Stimulated activated naive CD4-positive, alpha-beta T cell (primary cell): ENCODE data around the gene LNPEP.
"Not testable (repeated sequence)": the region's sequence is repeated elsewhere in the genome, so short reads cannot be mapped to it uniquely, and the experiment has no call there.

Experiments used
- DNase-seq, 6 experiments: peaks; one replicate each; lab custom pipeline; 2025; lab: John Stamatoyannopoulos, UW

The LNPEP gene

GRCh38 chr5:97062046-97062445 is 126.2 kb downstream of the LNPEP start:
- DNase-seq: no peak

- no peak for DNase-seq
These were observed 127.4 kb downstream of the LNPEP start for GRCh38 chr5:97063251-97063650.

- no peak for DNase-seq
These were observed 129.6 kb downstream of the LNPEP start for GRCh38 chr5:97065475-97065874.

DNA sequence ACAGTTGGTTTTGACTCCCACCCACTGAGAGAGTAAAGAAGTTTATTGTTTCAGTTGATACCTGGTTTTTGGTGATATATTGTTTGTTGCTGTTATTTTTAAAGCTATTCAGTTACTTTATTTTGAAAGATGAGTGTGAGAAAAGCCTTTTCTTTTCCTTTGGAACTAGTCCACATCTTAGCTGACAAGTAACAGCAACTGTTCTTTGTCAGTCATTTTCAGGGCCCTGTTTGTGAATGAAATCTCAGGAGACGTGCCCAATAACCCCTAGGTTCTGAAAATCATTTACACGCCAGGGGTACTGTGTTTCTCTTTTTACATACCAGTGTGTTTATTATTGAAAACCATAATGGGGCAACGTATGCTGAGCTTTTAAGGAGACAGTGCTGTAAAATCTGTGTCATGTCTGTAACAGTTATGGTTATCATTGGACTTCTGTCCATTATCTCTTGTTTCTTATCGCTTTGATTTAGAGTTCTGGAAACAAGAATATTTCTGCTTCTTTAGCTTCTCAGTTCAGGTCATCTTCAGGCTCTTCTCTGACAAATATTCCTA is 131.5 kb downstream of the LNPEP start:
- DNase-seq: no peak

GRCh38 chr5:97070234-97070633 is 134.4 kb downstream of the LNPEP start:
- no peak for DNase-seq

GRCh38 chr5:97071101-97071500 is 135.2 kb downstream of the LNPEP start:
- no peak for DNase-seq

DNA sequence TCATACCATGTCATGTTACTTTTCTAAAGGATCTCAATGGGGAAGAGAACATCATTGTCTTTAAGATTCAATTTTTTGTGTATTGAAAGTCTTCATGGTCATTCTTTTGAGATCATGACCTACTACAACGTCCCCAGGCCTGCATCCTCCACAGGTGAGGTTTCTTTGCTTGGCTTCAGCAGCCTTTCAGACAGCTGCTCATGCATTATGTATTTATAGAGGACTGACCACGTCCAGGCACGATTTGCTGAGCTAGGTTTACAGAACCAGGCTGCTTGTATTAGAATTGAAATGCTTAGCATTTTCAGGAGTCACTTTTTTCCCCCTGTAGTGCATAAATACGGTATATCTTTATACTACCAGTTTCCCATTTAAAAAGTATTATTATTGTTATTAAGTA is 136.1 kb downstream of the LNPEP start:
- no peak for DNase-seq

GRCh38 chr5:97072696-97073095 is 136.8 kb downstream of the LNPEP start:
- DNase-seq: no peak

DNA sequence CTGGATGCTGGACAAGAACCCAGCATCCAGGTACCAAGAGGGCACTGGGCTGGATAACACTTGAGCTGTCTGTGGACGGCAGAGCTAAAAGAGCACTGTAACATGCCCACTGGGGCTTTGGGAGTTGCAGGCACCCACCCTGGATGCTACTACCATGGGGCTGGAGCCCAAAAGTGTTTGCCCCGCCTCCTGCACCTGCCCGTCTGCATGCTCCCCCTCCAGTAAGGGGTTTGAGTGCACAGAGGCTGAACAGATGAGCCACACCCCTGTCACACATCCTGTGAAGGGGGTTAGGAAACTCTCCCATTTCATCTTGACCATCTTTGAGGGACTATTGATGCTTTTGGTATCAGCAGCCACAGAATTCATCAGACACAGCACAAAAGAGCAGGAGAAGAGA is 137.5 kb downstream of the LNPEP start:
- no peak for DNase-seq

DNA sequence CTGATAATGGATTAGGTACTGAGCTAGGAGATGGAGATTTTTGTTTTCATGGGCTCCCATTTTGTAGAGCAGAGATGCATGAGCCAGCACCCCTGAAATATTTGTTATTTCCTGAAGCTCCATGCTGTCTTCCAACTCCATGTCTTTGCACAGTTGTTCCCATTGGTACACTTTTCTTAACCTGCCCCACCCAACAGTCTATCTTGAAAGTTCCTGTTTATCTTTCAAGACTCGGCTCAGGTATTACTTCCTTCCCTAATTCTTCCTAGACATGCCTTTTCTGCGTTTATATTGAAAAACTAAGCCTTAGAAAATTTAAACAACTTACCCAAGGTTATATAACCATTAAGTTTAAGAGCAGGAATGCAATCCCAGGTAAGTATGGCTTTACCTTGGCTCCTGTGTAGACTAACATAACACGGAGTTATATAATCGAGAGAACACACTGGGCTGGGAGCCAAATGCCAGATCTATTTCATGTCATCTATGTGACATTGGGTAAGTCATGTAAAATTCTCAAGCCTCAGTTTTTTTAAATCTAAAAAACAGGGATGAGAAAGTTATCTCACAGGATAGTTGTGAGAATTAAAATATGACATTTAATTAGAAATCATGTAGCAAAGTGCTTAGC is 139.1 kb downstream of the LNPEP start:
- DNase-seq: no peak

- no peak for DNase-seq
These were observed 139.8 kb downstream of the LNPEP start for GRCh38 chr5:97075649-97076048.

DNA sequence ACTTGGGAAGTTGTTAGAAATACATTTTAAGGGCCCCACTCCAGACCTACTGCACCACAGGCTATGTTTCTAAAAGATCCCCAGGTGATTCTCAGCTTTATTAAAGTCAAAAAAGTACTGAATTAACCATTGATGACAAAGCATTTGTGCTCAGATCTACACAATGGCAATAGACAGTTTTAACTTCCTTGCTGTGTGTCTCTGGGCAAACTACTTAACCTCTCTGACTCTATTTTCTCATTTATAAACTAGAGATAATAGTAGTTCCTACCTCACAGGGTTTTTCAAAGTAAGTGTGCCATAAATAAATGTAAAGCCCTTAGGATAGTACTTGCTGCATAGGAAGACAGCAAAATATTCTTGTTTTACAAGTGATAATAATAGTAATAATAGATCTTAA is 140.2 kb downstream of the LNPEP start:
- no peak for DNase-seq

DNA sequence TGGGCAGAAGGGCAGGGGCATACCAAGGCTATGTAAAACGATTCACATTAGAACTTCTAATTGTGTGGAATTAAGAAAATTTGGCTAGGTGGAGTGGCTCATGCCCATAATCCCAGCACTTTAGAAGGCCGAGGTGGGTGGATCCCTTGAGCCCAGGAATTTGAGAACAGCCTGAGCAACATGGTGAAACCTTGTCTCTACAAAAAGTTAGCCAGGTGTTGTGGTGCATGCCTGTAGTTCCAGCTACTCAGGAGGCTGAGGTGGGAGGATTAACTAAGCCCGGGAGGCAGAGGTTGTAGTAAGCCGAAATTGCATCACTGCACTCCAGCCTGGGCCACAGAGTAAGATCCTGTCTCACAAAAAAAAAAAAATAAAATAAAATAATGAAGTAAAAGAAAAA is 141.4 kb downstream of the LNPEP start:
- no peak for DNase-seq

DNA sequence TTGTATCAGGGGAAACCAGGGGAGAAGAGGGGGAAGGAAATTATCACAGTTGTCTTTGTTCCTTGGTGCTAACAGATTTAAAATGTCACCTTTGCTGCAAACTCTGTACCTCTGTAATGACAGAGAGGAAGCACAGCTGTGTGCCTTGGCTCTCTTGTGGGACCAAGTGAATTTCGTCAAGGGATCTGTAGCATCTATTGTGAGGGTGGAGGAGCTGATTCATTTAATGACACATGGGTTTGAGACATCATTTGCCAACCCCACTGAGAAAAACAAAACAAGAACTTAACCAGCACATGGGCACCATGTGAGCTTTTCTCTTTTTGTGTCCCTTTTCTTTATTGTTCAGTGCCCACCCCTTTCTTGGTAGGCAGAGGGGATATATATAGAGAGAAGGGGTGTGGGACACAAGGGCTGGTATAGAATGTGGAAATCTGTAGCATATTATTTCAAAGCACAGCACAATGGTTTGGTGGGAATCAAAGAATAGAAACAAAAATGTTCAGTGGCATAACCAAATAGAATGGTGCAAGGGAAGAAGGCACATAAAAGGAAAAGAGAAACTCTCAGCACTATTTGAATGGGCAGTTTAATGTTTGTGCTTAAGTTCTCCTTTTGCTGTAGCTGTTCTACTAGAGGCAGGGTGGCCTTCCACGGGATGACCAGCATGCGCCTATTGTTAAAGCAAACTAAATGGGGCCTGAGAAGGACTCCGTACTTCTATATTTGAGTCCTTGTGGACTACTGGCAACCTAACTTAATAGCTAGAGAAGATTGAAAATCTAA is 143.3 kb downstream of the LNPEP start:
- no peak for DNase-seq

DNA sequence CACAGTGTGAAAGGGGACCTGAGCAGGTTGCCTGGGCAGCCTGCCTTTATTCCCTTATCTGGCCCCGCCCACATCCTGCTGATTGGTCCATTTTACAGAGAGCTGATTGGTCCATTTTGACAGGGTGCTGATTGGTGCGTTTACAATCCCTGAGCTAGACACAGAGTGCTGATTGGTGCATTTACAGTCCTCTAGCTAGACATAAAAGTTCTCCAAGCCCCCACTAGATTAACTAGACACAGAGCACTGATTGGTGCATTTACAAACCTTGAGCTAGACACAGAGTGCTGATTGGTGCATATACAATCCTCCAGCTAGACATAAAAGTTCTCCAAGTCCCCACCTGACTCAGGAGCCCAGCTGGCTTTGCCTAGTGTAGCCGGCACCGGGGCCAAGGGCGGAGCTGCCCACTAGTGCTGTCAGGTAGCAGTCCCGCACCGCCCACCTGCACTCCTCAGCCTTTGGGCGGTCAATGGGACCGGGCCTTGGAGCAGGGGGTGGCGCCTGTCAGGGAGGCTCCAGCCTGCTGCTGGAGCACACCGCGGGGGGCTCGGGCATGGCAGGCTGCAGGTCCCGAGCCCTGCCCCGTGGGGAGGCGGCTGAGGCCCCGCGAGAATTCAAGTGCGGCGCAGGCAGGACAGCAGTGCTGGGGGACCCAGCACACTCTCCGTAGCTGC is 149.0 kb downstream of the LNPEP start:
- DNase-seq: not testable (repeated sequence)

GRCh38 chr5:97085459-97086181 is 149.7 kb downstream of the LNPEP start:
- DNase-seq: no peak
